ENCODE data around the gene MAOB. TPM values are rescaled to one million over a fixed set of nuclear protein-coding genes. Genes with fewer than 3 reads are reported as not detected.

Gene MAOB
- total RNA-seq, 1 experiment from 2014 or later = 1.1 TPM

DNA sequence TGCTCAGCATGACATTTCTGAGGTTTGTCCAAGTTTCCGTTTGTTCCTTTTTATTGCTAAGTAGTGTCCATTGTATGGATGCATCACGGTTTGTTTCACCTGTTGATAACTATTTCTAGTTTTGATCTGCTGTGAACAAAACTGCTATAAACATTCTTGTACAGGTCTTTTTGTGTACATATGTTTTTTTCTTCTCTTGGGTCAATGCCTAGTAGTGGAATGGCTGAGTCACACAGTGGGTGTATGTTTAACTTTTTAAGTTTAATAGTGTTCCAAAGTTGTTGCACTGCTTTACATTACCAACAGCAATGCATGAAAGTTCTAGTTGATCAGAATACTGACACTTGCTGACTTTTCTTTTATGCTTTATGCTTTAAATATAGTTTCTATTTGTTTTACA, 76.7 kb downstream of the MAOB start:
- no peak overlapping the region for H3K4me3 Mint-ChIP-seq
- Histone ChIP-seq H2BK20ac (ENCODE audit: low read depth, low read length, poor library complexity, severe bottlenecking) (no peak overlapping the region), H3K4me1 (ENCODE audit: insufficient read depth, low read length) (no peaks in the 10 kb centered on the region), H2AFZ (ENCODE audit: low read length) (no peak overlapping the region), H3K23ac (ENCODE audit: insufficient read length, low read depth, low read length) (no peak overlapping the region), H3K79me2 (ENCODE audit: insufficient read depth, low read length) (no peaks in the 10 kb centered on the region), H3K9ac (ENCODE audit: extremely low read depth, insufficient read length, low read length) (no peak overlapping the region), H3K18ac (ENCODE audit: insufficient read length, low read depth, low read length) (no peak overlapping the region), H4K20me1 (ENCODE audit: control insufficient read depth, insufficient read depth, insufficient read length) (no peaks in the 10 kb centered on the region), H2BK15ac (ENCODE audit: low read depth, low read length) (no peak overlapping the region), H3T11ph (ENCODE audit: low read length) (no peak overlapping the region), H2BK12ac (ENCODE audit: insufficient read length, low read depth, low read length) (no peak overlapping the region), H4K8ac (replicated peaks; ENCODE audit: insufficient read length, low read depth, low read length) (no peak overlapping the region), H3K4ac (ENCODE audit: low read depth, low read length) (no peak overlapping the region), H3K79me1 (ENCODE audit: insufficient read depth, low read depth, low read length, poor library complexity, severe bottlenecking) (no peaks in the 10 kb centered on the region), H2BK5ac (ENCODE audit: insufficient read length, low read length) (no peak overlapping the region), H2AK5ac (ENCODE audit: insufficient read length, low read length) (no peak overlapping the region), H3K4me2 (ENCODE audit: insufficient read depth, insufficient read length, low read length) (no peak overlapping the region), H3K23me2 (ENCODE audit: insufficient read length, low read depth, low read length, poor library complexity, severe bottlenecking) (no peaks in the 10 kb centered on the region), H3K9me3 (ENCODE audit: control insufficient read depth, low read depth, low read length) (peaks cover 18% of the 10 kb centered on the region), H3K27ac (ENCODE audit: insufficient read length, low read depth, low read length) (no peak overlapping the region), H4K91ac (ENCODE audit: insufficient read length, low read depth, low read length) (no peak overlapping the region), H3K56ac (ENCODE audit: insufficient read length, low read depth, low read length) (no peak overlapping the region), H3K27me3 (ENCODE audit: insufficient read depth, low read length) (no peaks in the 10 kb centered on the region), H2BK120ac (ENCODE audit: low read depth, low read length, poor library complexity, severe bottlenecking) (no peak overlapping the region), H3K14ac (ENCODE audit: insufficient read depth, low read length) (no peak overlapping the region), H4K5ac (ENCODE audit: insufficient read length, low read depth, low read length) (no peak overlapping the region)
- H3K4me1 Mint-ChIP-seq = no peaks in the 10 kb centered on the region
- DNase-seq = no peak
- H3K27me3 Mint-ChIP-seq (ENCODE audit: low read depth) = no peaks in the 10 kb centered on the region; the same call in none of the 2 replicates
- no peaks in the 10 kb centered on the region; a peak in 2 of 7 replicates for H3K36me3 Mint-ChIP-seq (ENCODE audit: insufficient read depth in 1 of 3, low read depth in 3 of 3)
- TF ChIP-seq, protein P1, sequence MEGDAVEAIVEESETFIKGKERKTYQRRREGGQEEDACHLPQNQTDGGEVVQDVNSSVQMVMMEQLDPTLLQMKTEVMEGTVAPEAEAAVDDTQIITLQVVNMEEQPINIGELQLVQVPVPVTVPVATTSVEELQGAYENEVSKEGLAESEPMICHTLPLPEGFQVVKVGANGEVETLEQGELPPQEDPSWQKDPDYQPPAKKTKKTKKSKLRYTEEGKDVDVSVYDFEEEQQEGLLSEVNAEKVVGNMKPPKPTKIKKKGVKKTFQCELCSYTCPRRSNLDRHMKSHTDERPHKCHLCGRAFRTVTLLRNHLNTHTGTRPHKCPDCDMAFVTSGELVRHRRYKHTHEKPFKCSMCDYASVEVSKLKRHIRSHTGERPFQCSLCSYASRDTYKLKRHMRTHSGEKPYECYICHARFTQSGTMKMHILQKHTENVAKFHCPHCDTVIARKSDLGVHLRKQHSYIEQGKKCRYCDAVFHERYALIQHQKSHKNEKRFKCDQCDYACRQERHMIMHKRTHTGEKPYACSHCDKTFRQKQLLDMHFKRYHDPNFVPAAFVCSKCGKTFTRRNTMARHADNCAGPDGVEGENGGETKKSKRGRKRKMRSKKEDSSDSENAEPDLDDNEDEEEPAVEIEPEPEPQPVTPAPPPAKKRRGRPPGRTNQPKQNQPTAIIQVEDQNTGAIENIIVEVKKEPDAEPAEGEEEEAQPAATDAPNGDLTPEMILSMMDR (conservative IDR thresholded peaks at IDR 0.05) = no peak
- H3K9me3 Mint-ChIP-seq = peaks cover 51 to 58% of the 10 kb centered on the region in 2 experiments
- no CpG with 5 or more reads among the region's 2 CpGs for WGBS (ENCODE audit: extremely low coverage, insufficient read length, low lambda C conversion rate)
- H3K27ac Mint-ChIP-seq = no peak overlapping the region
